Fibroblast of the aortic adventitia (primary cell): Measurements from ENCODE around the gene TOLLIP. TPM values are rescaled to one million over a fixed set of nuclear protein-coding genes. Genes with fewer than 3 reads are reported as not detected.

Source experiments
- DNase-seq: peaks from one replicate; pipeline ENCODE4 v3.0.0-alpha.2; 2010; ENCODE audit warnings: low read depth
- H3K4me3 ChIP-seq: 2 replicates; pipeline ENCODE4 v1.5.1; 2011; ENCODE audit warnings: low read depth, mild to moderate bottlenecking, control low read depth, low read length, moderate library complexity
- total RNA-seq: library from RNA; depleted of rRNA; stranded (reverse); fragments of >200 nt; gene quantifications from 2 replicates; pipeline ENCODE4 v1.2.3, GENCODE V29; 2012; ENCODE audit warnings: low replicate concordance
- TF ChIP-seq, protein P1 (sequence below): IDR thresholded peaks from 2 replicates; pipeline ENCODE4 v1.5.1; 2011; ENCODE audit warnings: mild to moderate bottlenecking, low read length, control low read depth, inconsistent platforms; ENCODE audit not compliant: insufficient read depth

The TOLLIP gene
- total RNA-seq, 1 donor = 25.4 TPM

- no peak for DNase-seq
- H3K4me3 ChIP-seq = no peak overlapping the region
- TF ChIP-seq, protein P1, sequence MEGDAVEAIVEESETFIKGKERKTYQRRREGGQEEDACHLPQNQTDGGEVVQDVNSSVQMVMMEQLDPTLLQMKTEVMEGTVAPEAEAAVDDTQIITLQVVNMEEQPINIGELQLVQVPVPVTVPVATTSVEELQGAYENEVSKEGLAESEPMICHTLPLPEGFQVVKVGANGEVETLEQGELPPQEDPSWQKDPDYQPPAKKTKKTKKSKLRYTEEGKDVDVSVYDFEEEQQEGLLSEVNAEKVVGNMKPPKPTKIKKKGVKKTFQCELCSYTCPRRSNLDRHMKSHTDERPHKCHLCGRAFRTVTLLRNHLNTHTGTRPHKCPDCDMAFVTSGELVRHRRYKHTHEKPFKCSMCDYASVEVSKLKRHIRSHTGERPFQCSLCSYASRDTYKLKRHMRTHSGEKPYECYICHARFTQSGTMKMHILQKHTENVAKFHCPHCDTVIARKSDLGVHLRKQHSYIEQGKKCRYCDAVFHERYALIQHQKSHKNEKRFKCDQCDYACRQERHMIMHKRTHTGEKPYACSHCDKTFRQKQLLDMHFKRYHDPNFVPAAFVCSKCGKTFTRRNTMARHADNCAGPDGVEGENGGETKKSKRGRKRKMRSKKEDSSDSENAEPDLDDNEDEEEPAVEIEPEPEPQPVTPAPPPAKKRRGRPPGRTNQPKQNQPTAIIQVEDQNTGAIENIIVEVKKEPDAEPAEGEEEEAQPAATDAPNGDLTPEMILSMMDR = no peak
These were observed 33.2 kb downstream of the TOLLIP start for GRCh38 chr11:1276041-1276790.

DNA sequence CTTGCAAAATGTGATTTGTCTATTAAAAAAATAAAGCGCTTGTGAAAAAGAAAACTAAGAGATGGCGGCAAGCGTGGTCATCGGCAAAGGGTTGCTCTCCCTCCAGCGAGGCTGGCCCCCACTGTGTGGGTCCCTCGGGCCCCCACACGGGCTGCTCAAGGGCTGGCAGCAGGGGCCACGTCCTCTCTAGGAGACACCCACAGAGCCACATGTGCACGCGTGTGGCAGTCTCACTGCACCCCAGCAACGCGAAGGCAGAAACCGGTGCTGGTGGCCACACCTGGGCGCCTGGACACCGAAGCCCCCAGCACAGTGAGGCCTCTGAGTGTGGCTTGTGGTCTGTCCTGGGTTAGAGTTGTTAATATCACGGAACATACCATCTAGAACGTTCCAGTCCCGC, 34.4 kb downstream of the TOLLIP start:
- no peak for DNase-seq
- TF ChIP-seq, protein P1 = no peak
- no peak overlapping the region for H3K4me3 ChIP-seq

DNA sequence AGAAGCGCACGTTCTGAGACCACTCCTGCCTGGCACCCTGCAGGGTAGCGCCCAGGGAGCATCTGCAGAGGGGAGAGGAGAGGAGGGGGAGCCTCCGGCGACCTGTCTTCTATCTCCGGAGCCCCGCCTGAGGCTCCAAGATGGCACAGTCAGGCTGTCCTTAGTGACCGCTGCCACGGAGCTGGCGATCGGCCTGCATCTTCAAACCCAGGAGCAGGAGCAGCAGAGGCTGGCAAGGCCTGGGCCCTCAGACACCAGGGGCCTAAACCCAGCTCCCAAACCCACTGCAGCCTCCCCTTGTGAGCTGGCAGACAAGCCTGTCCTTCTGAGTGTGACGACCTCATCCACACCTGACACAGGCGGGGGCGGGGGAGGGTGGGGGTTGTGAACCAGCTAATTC, 34.9 kb downstream of the TOLLIP start:
- DNase-seq = no peak
- TF ChIP-seq, protein P1 = no peak

GRCh38 chr11:1272531-1272930, 36.9 kb downstream of the TOLLIP start:
- H3K4me3 ChIP-seq = no peak overlapping the region
- DNase-seq = no peak
- TF ChIP-seq, protein P1 = no peak

More for the DNA sequence above, 34.9 kb downstream of the TOLLIP start:
- no peak overlapping the region for H3K4me3 ChIP-seq

- TF ChIP-seq, protein P1 = no peak
- DNase-seq = no peak
- H3K4me3 ChIP-seq = no peak overlapping the region
These were observed 37.5 kb downstream of the TOLLIP start for GRCh38 chr11:1271927-1272326.

DNA sequence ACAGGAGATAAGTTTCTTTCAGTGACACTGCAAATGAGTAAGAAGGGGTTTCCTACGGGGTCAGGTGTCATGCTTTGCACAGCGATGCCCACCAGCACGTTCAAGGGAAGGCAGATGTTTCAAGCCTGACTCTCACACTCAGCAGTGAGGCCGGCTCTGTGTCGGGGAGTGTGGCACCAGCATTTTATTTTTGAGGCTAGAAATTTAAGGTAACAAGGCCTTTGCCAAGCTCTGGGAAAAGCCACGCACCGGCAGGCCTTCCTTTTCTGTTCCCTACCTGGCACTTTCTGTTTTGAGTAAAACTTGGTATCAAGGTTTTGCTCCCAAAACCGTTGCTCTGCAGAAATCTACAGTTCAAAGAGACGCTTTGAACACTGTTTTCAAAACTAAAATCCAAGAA, 38.0 kb downstream of the TOLLIP start:
- TF ChIP-seq, protein P1 = no peak
- DNase-seq = no peak
- no peak overlapping the region for H3K4me3 ChIP-seq

DNA sequence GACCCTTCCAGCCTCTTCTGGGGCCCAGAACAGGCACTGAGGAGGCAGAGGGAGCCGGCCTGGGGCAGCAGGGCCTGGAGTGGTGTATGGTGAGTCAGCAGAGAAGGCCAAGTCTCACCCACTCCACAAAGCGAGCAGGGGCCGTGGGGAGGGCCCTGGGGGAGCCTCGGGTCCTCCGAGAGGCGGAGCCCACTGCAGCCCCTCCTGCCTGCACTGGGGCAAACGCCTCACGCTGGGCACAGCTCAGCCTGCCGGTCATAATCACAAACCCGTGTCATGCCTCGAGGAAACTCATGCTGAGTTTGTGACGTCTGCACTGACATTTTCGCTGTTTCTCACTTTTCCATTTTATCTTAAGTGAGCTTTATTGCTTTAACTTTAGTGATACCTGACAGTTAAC, 38.4 kb downstream of the TOLLIP start:
- no peak for DNase-seq
- TF ChIP-seq, protein P1 = no peak
- no peak overlapping the region for H3K4me3 ChIP-seq
